Transverse colon (tissue), 4 donors: ENCODE results near the gene TPRX1.

ENCODE experiments used
- EP300 ChIP-seq: sonication (generic); formaldehyde crosslinking; IDR thresholded peaks from one replicate; pipeline ENCODE4 v1.6.1; 2017; ENCODE audit warnings: antibody characterized with exemption, low read depth
- POLR2AphosphoS5 ChIP-seq, 3 donors: sonication (generic); formaldehyde crosslinking; IDR thresholded peaks; one replicate each; pipeline ENCODE4 v1.6.1; 2016; ENCODE audit warnings: antibody characterized with exemption in 3 of 3
- TF ChIP-seq, protein P1 (sequence below), 5 experiments: fragments of 200-600 bp in 3 of 5; fragments of 450-650 bp in 2 of 5; sonication (generic) in 3 of 5; IDR thresholded peaks; 1 replicate in 2 of 5; 2 replicates in 3 of 5; pipeline ENCODE4 v1.5.1; 2016 to 2017; ENCODE audit warnings: antibody characterized with exemption in 5 of 5, inconsistent platforms in 3 of 5, mild to moderate bottlenecking in 2 of 5, moderate library complexity in 1 of 5

DNA sequence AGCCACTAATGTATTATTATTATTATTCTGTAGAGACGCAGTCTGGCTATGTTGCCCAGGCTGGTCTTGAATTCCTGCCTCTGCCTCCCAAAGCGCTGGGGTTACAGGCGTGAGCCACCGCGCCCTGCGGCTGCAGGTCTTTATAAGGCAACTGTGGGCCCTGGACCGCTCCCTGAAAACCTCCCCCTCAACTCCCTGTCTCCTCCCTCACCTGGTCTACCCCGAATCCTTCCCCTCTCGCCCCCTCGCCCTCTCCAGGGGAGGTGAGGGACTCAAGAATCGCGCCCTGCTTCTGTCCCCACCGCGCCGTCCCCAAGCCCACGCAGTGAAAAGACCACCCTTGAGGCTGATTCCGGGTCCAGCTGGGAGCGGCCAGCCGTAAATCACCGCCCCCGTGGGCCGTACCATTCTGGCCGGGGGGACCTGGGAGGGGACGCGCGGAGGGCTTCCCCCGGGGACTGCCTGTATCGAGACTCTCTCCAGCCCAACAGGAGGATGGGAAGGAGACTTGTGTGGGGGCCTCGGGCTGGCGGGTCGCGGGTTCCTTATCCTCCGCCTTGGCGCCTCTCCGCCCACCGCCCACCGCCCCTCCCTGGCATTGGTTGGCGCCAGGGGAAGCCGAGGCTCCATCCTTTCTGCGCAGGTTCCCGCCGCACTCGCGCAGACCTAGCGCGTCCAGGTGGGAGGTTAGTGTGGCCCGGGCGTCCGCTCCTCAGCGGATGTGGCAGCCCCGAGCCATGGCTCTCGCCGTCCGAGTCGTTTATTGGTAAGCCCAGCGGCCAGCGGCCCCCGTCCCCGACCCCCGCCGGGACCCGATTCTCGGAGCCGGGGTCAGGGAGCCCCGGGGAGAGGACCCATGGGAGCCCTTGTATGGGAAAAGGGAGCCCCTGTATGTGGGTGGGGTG is 26.1 kb downstream of the TPRX1 start, which contains the start of gene SELENOW:
- TF ChIP-seq POLR2AphosphoS5 (IDR thresholded peaks at IDR 0.05) (peak; percentile 98 to 99 (median 99)), EP300 (no peak)
- TF ChIP-seq, protein P1, sequence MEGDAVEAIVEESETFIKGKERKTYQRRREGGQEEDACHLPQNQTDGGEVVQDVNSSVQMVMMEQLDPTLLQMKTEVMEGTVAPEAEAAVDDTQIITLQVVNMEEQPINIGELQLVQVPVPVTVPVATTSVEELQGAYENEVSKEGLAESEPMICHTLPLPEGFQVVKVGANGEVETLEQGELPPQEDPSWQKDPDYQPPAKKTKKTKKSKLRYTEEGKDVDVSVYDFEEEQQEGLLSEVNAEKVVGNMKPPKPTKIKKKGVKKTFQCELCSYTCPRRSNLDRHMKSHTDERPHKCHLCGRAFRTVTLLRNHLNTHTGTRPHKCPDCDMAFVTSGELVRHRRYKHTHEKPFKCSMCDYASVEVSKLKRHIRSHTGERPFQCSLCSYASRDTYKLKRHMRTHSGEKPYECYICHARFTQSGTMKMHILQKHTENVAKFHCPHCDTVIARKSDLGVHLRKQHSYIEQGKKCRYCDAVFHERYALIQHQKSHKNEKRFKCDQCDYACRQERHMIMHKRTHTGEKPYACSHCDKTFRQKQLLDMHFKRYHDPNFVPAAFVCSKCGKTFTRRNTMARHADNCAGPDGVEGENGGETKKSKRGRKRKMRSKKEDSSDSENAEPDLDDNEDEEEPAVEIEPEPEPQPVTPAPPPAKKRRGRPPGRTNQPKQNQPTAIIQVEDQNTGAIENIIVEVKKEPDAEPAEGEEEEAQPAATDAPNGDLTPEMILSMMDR (IDR thresholded peaks at IDR 0.05), result peak in 1 of 5 experiments; percentile 8
